Endodermal cell (in vitro differentiated cells): Measurements from ENCODE around the gene USH1G. TPM values are rescaled to one million over a fixed set of nuclear protein-coding genes. Genes with fewer than 3 reads are reported as not detected.

Experiments used
- DNase-seq: peaks from one replicate; pipeline ENCODE4 v3.0.0-alpha.2; 2017
- H3K27ac ChIP-seq: 2 replicates; pipeline ENCODE4 v1.5.1; 2013; ENCODE audit warnings: mild to moderate bottlenecking, low read depth, low read length, moderate library complexity
- H3K27me3 ChIP-seq: 2 replicates; pipeline ENCODE4 v1.6.1; 2013; ENCODE audit warnings: mild to moderate bottlenecking, low read length, moderate library complexity; ENCODE audit not compliant: insufficient read depth, control insufficient read depth, poor library complexity, severe bottlenecking
- H3K36me3 ChIP-seq: 2 replicates; pipeline ENCODE4 v1.7.0; 2013; ENCODE audit warnings: mild to moderate bottlenecking, low read length, moderate library complexity; ENCODE audit not compliant: control insufficient read depth, insufficient read depth
- H3K4me1 ChIP-seq: one replicate; pipeline ENCODE4 v1.7.0; 2013; ENCODE audit warnings: low read length; ENCODE audit not compliant: control insufficient read depth, insufficient read depth
- H3K4me3 ChIP-seq: 2 replicates; pipeline ENCODE4 v1.5.1; 2013; ENCODE audit warnings: mild to moderate bottlenecking, low read length, moderate library complexity
- H3K9ac ChIP-seq: 2 replicates; pipeline ENCODE4 v1.6.1; 2013; ENCODE audit warnings: mild to moderate bottlenecking, low read length, moderate library complexity; ENCODE audit not compliant: poor library complexity, severe bottlenecking; ENCODE audit errors: extremely low read depth
- H3K9me3 ChIP-seq: 2 replicates; pipeline ENCODE4 v1.6.1; 2013; ENCODE audit warnings: mild to moderate bottlenecking, low read length, moderate library complexity; ENCODE audit not compliant: control insufficient read depth
- H3K27ac Mint-ChIP-seq: 2 replicates; pipeline ENCODE4 v1.8.0; 2020; ENCODE audit warnings: mixed read lengths
- H3K27me3 Mint-ChIP-seq: 2 replicates; pipeline ENCODE4 v1.8.0; 2021; ENCODE audit warnings: mild to moderate bottlenecking, mixed read lengths; ENCODE audit not compliant: insufficient read depth
- H3K36me3 Mint-ChIP-seq: 2 replicates; pipeline ENCODE4 v1.8.0; 2020; ENCODE audit warnings: low read depth, mixed read lengths
- H3K4me1 Mint-ChIP-seq: 2 replicates; pipeline ENCODE4 v1.8.0; 2020; ENCODE audit warnings: mixed read lengths
- H3K4me3 Mint-ChIP-seq: 2 replicates; pipeline ENCODE4 v1.8.0; 2020; ENCODE audit warnings: mild to moderate bottlenecking, moderate library complexity, mixed read lengths
- H3K9me3 Mint-ChIP-seq: 2 replicates; pipeline ENCODE4 v1.8.0; 2020; ENCODE audit warnings: mild to moderate bottlenecking, mixed read lengths
- CTCF ChIP-seq: fragments of 200-600 bp; sonication (generic); conservative IDR thresholded peaks from 2 replicates; pipeline ENCODE4 v1.5.0; 2021; ENCODE audit warnings: antibody characterized with exemption, mild to moderate bottlenecking
- WGBS, 2 experiments: methylation state at CpG; one replicate each; pipeline versions ENCODE4 v1.1.5 to v1.1.7; 2013; ENCODE audit warnings: missing lambda C conversion rate in 2 of 2, mixed read lengths in 1 of 2; ENCODE audit not compliant: insufficient coverage in 1 of 2, insufficient read length in 1 of 2; 5-methylcytosine and 5-hydroxymethylcytosine counted together
- total RNA-seq, 2 donors: library from RNA; stranded (reverse); fragmentation: NEBNext Ultra II Directional in 1 of 2; extraction: Animal tissue kit (Norgen Biotek cat#: 25700) in 1 of 2; gene quantifications; 2 replicates in 1 of 2; 3 replicates in 1 of 2; pipeline ENCODE4 v1.2.1, GENCODE V29; 2021

Gene USH1G
- total RNA-seq, 2 donors from 2014 or later: 0.11 to 0.13 TPM

- H3K27me3 ChIP-seq: peaks cover 84% of the 10 kb centered on the region
- TF ChIP-seq CTCF: no peak
- 83 to 85% methylated on average over 6 of the region's 6 CpGs for WGBS, 2 experiments
These were observed 5.7 kb upstream of the USH1G start for GRCh38 chr17:74928786-74929185.

DNA sequence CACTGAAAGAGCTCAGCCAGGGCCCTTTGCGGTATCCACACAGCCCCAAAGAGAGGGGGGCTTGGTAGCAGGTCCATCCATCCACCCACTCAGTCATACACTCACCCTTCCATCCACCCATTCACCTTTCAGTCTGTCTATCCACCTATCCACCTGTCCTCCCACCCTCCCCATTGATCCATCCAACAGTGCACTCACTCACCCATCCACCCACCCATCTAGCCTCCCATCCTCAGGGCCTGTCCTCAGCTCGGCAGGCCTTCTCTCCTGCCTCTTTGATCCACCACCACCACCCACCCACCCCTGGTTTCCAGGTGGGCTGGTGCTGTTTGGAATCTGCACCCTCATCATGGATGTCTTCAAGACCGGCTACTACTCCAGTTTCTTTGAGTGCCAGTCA is 2.2 kb upstream of the USH1G start:
- Mint-ChIP-seq H3K27ac (no peak overlapping the region), H3K4me3 (no peak overlapping the region), H3K27me3 (peaks cover 89% of the 10 kb centered on the region), H3K36me3 (no peaks in the 10 kb centered on the region), H3K9me3 (no peaks in the 10 kb centered on the region), H3K4me1 (peaks cover 2% of the 10 kb centered on the region)
- no peaks in the 10 kb centered on the region for H3K36me3 ChIP-seq
- no peaks in the 10 kb centered on the region for H3K4me1 ChIP-seq
- no peak overlapping the region for H3K27ac ChIP-seq
- no peaks in the 10 kb centered on the region for H3K9me3 ChIP-seq
- no peak overlapping the region for H3K4me3 ChIP-seq
- WGBS, 2 experiments: 91 to 93% methylated on average over 2 to 3 of the region's 3 CpGs
- peaks cover 78% of the 10 kb centered on the region for H3K27me3 ChIP-seq
- no peak for DNase-seq
- TF ChIP-seq CTCF: no peak
- H3K9ac ChIP-seq: no peak overlapping the region

More at GRCh38 chr17:74928786-74929185, 5.7 kb upstream of the USH1G start:
- H3K27me3 Mint-ChIP-seq: peaks cover 88% of the 10 kb centered on the region
- H3K9me3 Mint-ChIP-seq: no peaks in the 10 kb centered on the region
- H3K4me3 ChIP-seq: no peak overlapping the region
- peaks cover 3% of the 10 kb centered on the region for H3K4me1 Mint-ChIP-seq
- H3K36me3 ChIP-seq: no peaks in the 10 kb centered on the region
- H3K9me3 ChIP-seq: no peaks in the 10 kb centered on the region
- no peak for DNase-seq
- no peak overlapping the region for H3K9ac ChIP-seq
- no peak overlapping the region for H3K27ac Mint-ChIP-seq
- H3K27ac ChIP-seq: no peak overlapping the region
- H3K4me3 Mint-ChIP-seq: no peak overlapping the region
- H3K36me3 Mint-ChIP-seq: no peaks in the 10 kb centered on the region
- no peaks in the 10 kb centered on the region for H3K4me1 ChIP-seq

GRCh38 chr17:74924250-74924948 is 1.3 kb upstream of the USH1G start, which contains the start of gene OTOP2:
Gene OTOP2, plus strand, starts transcription at chr17:74924273. Its CDS starts 360 bp downstream, at chr17:74924633.
- peak within 1 kb of the TSS; percentile 42 for H3K4me3 Mint-ChIP-seq

More at GRCh38 chr17:74924250-74924948, 1.3 kb upstream of the USH1G start, which contains the start of gene OTOP2:
- Histone ChIP-seq H3K9me3 (no peaks in the 10 kb centered on the region), H3K9ac (no peak within 1 kb of the TSS), H3K4me3 (no peak within 1 kb of the TSS), H3K36me3 (no peaks in the 10 kb centered on the region), H3K27me3 (peaks cover 78% of the 10 kb centered on the region), H3K27ac (no peak within 1 kb of the TSS), H3K4me1 (no peaks in the 10 kb centered on the region)
- no peaks in the 10 kb centered on the region for H3K9me3 Mint-ChIP-seq
- DNase-seq: peak; percentile 72
- no peaks in the 10 kb centered on the region for H3K36me3 Mint-ChIP-seq
- H3K27me3 Mint-ChIP-seq: peaks cover 86% of the 10 kb centered on the region
- no peak within 1 kb of the TSS for H3K27ac Mint-ChIP-seq
- TF ChIP-seq CTCF: no peak
- WGBS, 2 experiments: 5 to 8% methylated on average over 20 to 54 of the region's 54 CpGs
- peaks cover 2% of the 10 kb centered on the region for H3K4me1 Mint-ChIP-seq
